SK-N-SH (cell line): ENCODE results near the gene PLEKHM2. TPM values are rescaled to one million over a fixed set of nuclear protein-coding genes. Genes with fewer than 3 reads are reported as not detected.
"Not testable (repeated sequence)": the region's sequence is repeated elsewhere in the genome, so short reads cannot be mapped to it uniquely, and the experiment has no call there.

Experiments
- CTCF ChIA-PET: fragments of 300-600, 350-600 bp; formaldehyde crosslinking; extraction: SDS; loops from one replicate; lab custom pipeline; 2021; lab: Yijun Ruan, JAX
- POLR2A ChIA-PET: fragments of 350-600 bp; sonication (Branson Sonifier 250); formaldehyde crosslinking; extraction: SDS; loops from one replicate; lab custom pipeline; 2020; ENCODE audit warnings: antibody characterized with exemption, inconsistent platforms; lab: Yijun Ruan, JAX
- DNase-seq: peaks from one replicate; pipeline ENCODE4 v3.0.0; 2012
- H2AFZ ChIP-seq: fragments of 200-600 bp; sonication (generic); 2 replicates; pipeline ENCODE4 v1.8.1; 2016; ENCODE audit warnings: antibody characterized with exemption, mild to moderate bottlenecking, low read depth
- H3F3A ChIP-seq: fragments of 200-600 bp; sonication (generic); replicated peaks from 2 replicates; pipeline ENCODE3; 2016; ENCODE audit warnings: antibody characterized with exemption, mild to moderate bottlenecking; ENCODE audit not compliant: insufficient read depth
- H3K27ac ChIP-seq, 2 experiments: fragments of 200-500 bp in 1 of 2; fragments of 200-600 bp in 1 of 2; sonication (Bioruptor generic) in 1 of 2; sonication (generic), shearing (Covaris generic) in 1 of 2; 2 replicates each; pipeline versions ENCODE4 v1.5.1 to v1.6.1; 2014 to 2016; ENCODE audit warnings: low read depth in 2 of 2, inconsistent platforms in 1 of 2, low read length in 1 of 2, mild to moderate bottlenecking in 1 of 2, mixed read lengths in 1 of 2
- H3K27me3 ChIP-seq: fragments of 200-600 bp; sonication (generic), shearing (Covaris generic); 2 replicates; pipeline ENCODE4 v1.6.1; 2016; ENCODE audit warnings: mixed run types; ENCODE audit not compliant: insufficient read depth
- H3K36me3 ChIP-seq, 2 experiments: fragments of 200-500 bp in 1 of 2; fragments of 200-600 bp in 1 of 2; sonication (Bioruptor generic) in 1 of 2; sonication (generic) in 1 of 2; replicated peaks in 1 of 2; 2 replicates each; pipeline versions ENCODE3 to v1.5.1; 2014 to 2016; ENCODE audit warnings: low read length in 1 of 2, mild to moderate bottlenecking in 1 of 2; ENCODE audit not compliant: insufficient read depth in 2 of 2, control insufficient read depth in 1 of 2
- H3K4me1 ChIP-seq, 2 experiments: fragments of 200-500 bp in 1 of 2; fragments of 200-600 bp in 1 of 2; sonication (Bioruptor generic) in 1 of 2; sonication (generic), shearing (Covaris generic) in 1 of 2; 2 replicates each; pipeline versions ENCODE4 v1.5.1 to v1.6.1; 2014 to 2016; ENCODE audit warnings: low read depth in 1 of 2, low read length in 1 of 2, mixed run types in 1 of 2; ENCODE audit not compliant: insufficient read depth in 2 of 2, control insufficient read depth in 1 of 2
- H3K4me2 ChIP-seq: fragments of 200-600 bp; sonication (generic), shearing (Covaris generic); 2 replicates; pipeline ENCODE4 v1.6.1; 2017; ENCODE audit warnings: mixed run types
- H3K4me3 ChIP-seq, 2 experiments: fragments of 200-500 bp in 1 of 2; fragments of 200-600 bp in 1 of 2; sonication (Bioruptor generic) in 1 of 2; sonication (generic), shearing (Covaris generic) in 1 of 2; 2 replicates each; pipeline versions ENCODE4 v1.5.1 to v1.8.1; 2014 to 2016; ENCODE audit warnings: low read depth in 2 of 2, inconsistent platforms in 1 of 2, low read length in 1 of 2, mild to moderate bottlenecking in 1 of 2, mixed read lengths in 1 of 2, moderate library complexity in 1 of 2
- H3K79me2 ChIP-seq: fragments of 200-600 bp; sonication (generic); 2 replicates; pipeline ENCODE4 v1.8.1; 2017; ENCODE audit warnings: mild to moderate bottlenecking; ENCODE audit not compliant: insufficient read depth
- H3K9ac ChIP-seq: fragments of 200-600 bp; sonication (generic); 2 replicates; pipeline ENCODE4 v1.6.1; 2017; ENCODE audit warnings: mixed run types
- H3K9me2 ChIP-seq: fragments of 200-600 bp; sonication (generic); 2 replicates; pipeline ENCODE4 v1.6.1; 2017; ENCODE audit warnings: mixed run types
- H3K9me3 ChIP-seq: fragments of 200-600 bp; sonication (generic); 2 replicates; pipeline ENCODE4 v1.6.1; 2017; ENCODE audit warnings: mixed run types, mild to moderate bottlenecking, moderate library complexity
- H4K20me1 ChIP-seq: fragments of 200-600 bp; sonication (generic); 2 replicates; pipeline ENCODE4 v1.6.1; 2017; ENCODE audit warnings: mild to moderate bottlenecking, mixed run types; ENCODE audit not compliant: insufficient read depth
- CHD2 ChIP-seq: fragments of 150-350 bp; IDR thresholded peaks from 2 replicates; pipeline ENCODE4 v1.6.1; 2018; ENCODE audit warnings: low read length; ENCODE audit not compliant: partially characterized antibody
- ELF1 ChIP-seq: IDR thresholded peaks from 2 replicates; pipeline ENCODE4 v1.4.0; 2012
- EP300 ChIP-seq, 2 experiments: IDR thresholded peaks; 2 replicates each; pipeline versions ENCODE4 v1.4.0 to v1.6.1; 2012; ENCODE audit warnings: borderline replicate concordance in 1 of 2, low read depth in 1 of 2, low read length in 1 of 2
- EZH2phosphoT487 ChIP-seq: fragments of 200-600 bp; sonication (generic); IDR thresholded peaks from 2 replicates; pipeline ENCODE4 v1.6.1; 2017; ENCODE audit warnings: low read depth, mixed run types, mild to moderate bottlenecking, antibody characterized with exemption, moderate library complexity, borderline replicate concordance
- FOSL2 ChIP-seq: IDR thresholded peaks from 2 replicates; pipeline ENCODE4 v1.4.0; 2012; ENCODE audit warnings: low read depth, mild to moderate bottlenecking, moderate library complexity, borderline replicate concordance
- FOXM1 ChIP-seq: IDR thresholded peaks from 2 replicates; pipeline ENCODE4 v1.4.0; 2012; ENCODE audit warnings: low read depth, mild to moderate bottlenecking
- JUND ChIP-seq: IDR thresholded peaks from 2 replicates; pipeline ENCODE4 v1.4.0; 2012
- MEF2A ChIP-seq: IDR thresholded peaks from 2 replicates; pipeline ENCODE4 v1.4.0; 2012; ENCODE audit warnings: low read depth, borderline replicate concordance
- MXI1 ChIP-seq: IDR thresholded peaks from 2 replicates; pipeline ENCODE4 v1.6.1; 2012; ENCODE audit warnings: mild to moderate bottlenecking, low read depth, low read length, improper control_type of control experiment
- NFIC ChIP-seq: IDR thresholded peaks from 2 replicates; pipeline ENCODE4 v1.4.0; 2012; ENCODE audit warnings: borderline replicate concordance
- PBX3 ChIP-seq: IDR thresholded peaks from 2 replicates; pipeline ENCODE4; 2012
- RAD21 ChIP-seq: IDR thresholded peaks from 2 replicates; pipeline ENCODE4 v1.6.1; 2012; ENCODE audit warnings: mild to moderate bottlenecking, low read length
- REST ChIP-seq: IDR thresholded peaks from 2 replicates; pipeline ENCODE4 v1.6.1; 2012; ENCODE audit warnings: mild to moderate bottlenecking, low read depth, low read length, moderate library complexity
- RXRA ChIP-seq: IDR thresholded peaks from 2 replicates; pipeline ENCODE4 v1.4.0; 2012; ENCODE audit warnings: low read depth, mild to moderate bottlenecking, borderline replicate concordance
- SMC3 ChIP-seq: IDR thresholded peaks from 2 replicates; pipeline ENCODE4 v1.6.1; 2012; ENCODE audit warnings: low read depth, low read length, improper control_type of control experiment
- TCF12 ChIP-seq: IDR thresholded peaks from 2 replicates; pipeline ENCODE4 v1.4.0; 2012
- TEAD4 ChIP-seq: IDR thresholded peaks from 2 replicates; pipeline ENCODE4 v1.4.0; 2012; ENCODE audit warnings: mild to moderate bottlenecking, borderline replicate concordance; ENCODE audit not compliant: insufficient read depth
- YY1 ChIP-seq: IDR thresholded peaks from 2 replicates; pipeline ENCODE4 v1.4.0; 2012; ENCODE audit warnings: low read depth, mild to moderate bottlenecking
- WGBS: methylation state at CpG from one replicate; pipeline ENCODE4 v1.1.6; 2017; ENCODE audit warnings: low lambda C conversion rate; 5-methylcytosine and 5-hydroxymethylcytosine counted together
- polyA plus RNA-seq, 3 experiments: library from polyadenylated mRNA; depleted of rRNA; stranded (reverse); fragments of >200 nt; gene quantifications; 2 replicates each; pipeline ENCODE4 v1.2.3, GENCODE V29; 2012
- TF ChIP-seq, protein P1 (sequence below): fragments of 200-600 bp; sonication (generic); IDR thresholded peaks from 2 replicates; pipeline ENCODE4 v1.6.1; 2017; ENCODE audit warnings: antibody characterized with exemption, mild to moderate bottlenecking, moderate library complexity

The PLEKHM2 gene
- polyA plus RNA-seq, 1 of the 3 experiments (the other 2 are of a cell fraction), result 38.9 TPM

DNA sequence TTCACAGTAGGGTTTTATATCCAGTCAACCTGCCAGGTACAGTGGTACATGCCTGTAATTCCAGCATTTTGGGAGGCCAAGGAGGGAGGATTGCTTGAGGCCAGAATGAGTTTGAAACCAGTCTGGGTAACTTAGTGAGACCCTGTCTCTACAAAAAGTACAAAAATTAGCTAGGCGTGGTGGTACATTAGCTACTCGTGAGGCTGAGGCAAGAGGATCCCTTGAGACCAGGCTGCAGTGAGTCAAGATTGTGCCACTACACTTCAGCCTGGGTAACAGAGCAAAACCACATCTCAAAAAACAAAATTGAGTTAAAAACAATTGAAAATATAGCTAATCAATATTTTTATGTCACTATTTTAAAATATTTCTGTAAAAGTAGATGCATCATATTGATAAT, 33.7 kb upstream of the PLEKHM2 start (continued):
- TF ChIP-seq REST (no peak), JUND (no peak), CHD2 (no peak)
- TF ChIP-seq, protein P1, sequence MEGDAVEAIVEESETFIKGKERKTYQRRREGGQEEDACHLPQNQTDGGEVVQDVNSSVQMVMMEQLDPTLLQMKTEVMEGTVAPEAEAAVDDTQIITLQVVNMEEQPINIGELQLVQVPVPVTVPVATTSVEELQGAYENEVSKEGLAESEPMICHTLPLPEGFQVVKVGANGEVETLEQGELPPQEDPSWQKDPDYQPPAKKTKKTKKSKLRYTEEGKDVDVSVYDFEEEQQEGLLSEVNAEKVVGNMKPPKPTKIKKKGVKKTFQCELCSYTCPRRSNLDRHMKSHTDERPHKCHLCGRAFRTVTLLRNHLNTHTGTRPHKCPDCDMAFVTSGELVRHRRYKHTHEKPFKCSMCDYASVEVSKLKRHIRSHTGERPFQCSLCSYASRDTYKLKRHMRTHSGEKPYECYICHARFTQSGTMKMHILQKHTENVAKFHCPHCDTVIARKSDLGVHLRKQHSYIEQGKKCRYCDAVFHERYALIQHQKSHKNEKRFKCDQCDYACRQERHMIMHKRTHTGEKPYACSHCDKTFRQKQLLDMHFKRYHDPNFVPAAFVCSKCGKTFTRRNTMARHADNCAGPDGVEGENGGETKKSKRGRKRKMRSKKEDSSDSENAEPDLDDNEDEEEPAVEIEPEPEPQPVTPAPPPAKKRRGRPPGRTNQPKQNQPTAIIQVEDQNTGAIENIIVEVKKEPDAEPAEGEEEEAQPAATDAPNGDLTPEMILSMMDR, result no peak

GRCh38 chr1:15652130-15652529, 32.0 kb upstream of the PLEKHM2 start:
- H3K36me3 ChIP-seq, result peaks cover 17 to 68% of the 10 kb centered on the region in 2 experiments
- H3K4me2 ChIP-seq, H3K4me3 ChIP-seq, H3K4me1 ChIP-seq, POLR2A ChIA-PET, H2AFZ ChIP-seq, H4K20me1 ChIP-seq, H3F3A ChIP-seq, H3K79me2 ChIP-seq, CTCF ChIA-PET, H3K9me2 ChIP-seq, H3K9me3 ChIP-seq, DNase-seq, H3K27ac ChIP-seq, H3K27me3 ChIP-seq, H3K9ac ChIP-seq: not testable (repeated sequence)
- WGBS, result 81% methylated on average over 4 of the region's 6 CpGs

- no peaks in the 10 kb centered on the region for H3K9me2 ChIP-seq
- no peaks in the 10 kb centered on the region for H3K79me2 ChIP-seq
- H3K36me3 ChIP-seq, result peaks cover 28 to 63% of the 10 kb centered on the region in 2 experiments
- no peak overlapping the region for H3K9ac ChIP-seq
- no peak for DNase-seq
- H3K4me3 ChIP-seq, result no peak overlapping the region
- H3K27me3 ChIP-seq, result no peaks in the 10 kb centered on the region
- H3K27ac ChIP-seq, result no peak overlapping the region
- peaks cover 7% of the 10 kb centered on the region for H3F3A ChIP-seq
- 97% methylated on average over 6 of the region's 6 CpGs for WGBS
- ChIA-PET CTCF (interaction anchor here (0.8 to 1.2 kb wide), 4 partner anchors 11 to 87 kb away, joined by 3 to 4 read pairs (median 3); no protein-coding TSS in a partner anchor), POLR2A (no interaction called here)
- no peak overlapping the region for H2AFZ ChIP-seq
- no peak overlapping the region for H3K4me2 ChIP-seq
- H4K20me1 ChIP-seq, result no peaks in the 10 kb centered on the region
- H3K9me3 ChIP-seq, result no peaks in the 10 kb centered on the region
- H3K4me1 ChIP-seq, result no peaks in the 10 kb centered on the region
- TF ChIP-seq FOSL2, result no peak
- TF ChIP-seq PBX3, result no peak
- no peak for TF ChIP-seq ELF1
- no peak for TF ChIP-seq EP300 (IDR thresholded peaks at IDR 0.05; ENCODE audit: borderline replicate concordance in 1 of 2, low read depth in 1 of 2, low read length in 1 of 2)
- no peak for TF ChIP-seq SMC3
- TF ChIP-seq RXRA, result no peak
- TF ChIP-seq NFIC, result no peak
- no peak for TF ChIP-seq TEAD4
- TF ChIP-seq MXI1, result no peak
- no peak for TF ChIP-seq MEF2A
- TF ChIP-seq YY1, result no peak
- TF ChIP-seq JUND, result no peak
- TF ChIP-seq FOXM1, result no peak
- no peak for TF ChIP-seq RAD21
- no peak for TF ChIP-seq EZH2phosphoT487
- TF ChIP-seq TCF12, result no peak
Observed at GRCh38 chr1:15654091-15654690, 29.9 kb upstream of the PLEKHM2 start.
